GM10266 (cell line): ENCODE measurements around the gene SIVA1.

Source experiments
- DNase-seq: peaks from one replicate; pipeline ENCODE4 v3.0.0; 2012; ENCODE audit errors: extremely low spot score
- TF ChIP-seq, protein P1 (sequence below): IDR thresholded peaks from 2 replicates; pipeline ENCODE4 v1.5.1; 2012; ENCODE audit warnings: mild to moderate bottlenecking, low read depth; ENCODE audit not compliant: control insufficient read depth, insufficient read depth; ENCODE audit errors: missing control alignments

The SIVA1 gene

GRCh38 chr14:104780513-104781030 is 27.6 kb downstream of the SIVA1 start:
- DNase-seq = no peak
- TF ChIP-seq, protein P1, sequence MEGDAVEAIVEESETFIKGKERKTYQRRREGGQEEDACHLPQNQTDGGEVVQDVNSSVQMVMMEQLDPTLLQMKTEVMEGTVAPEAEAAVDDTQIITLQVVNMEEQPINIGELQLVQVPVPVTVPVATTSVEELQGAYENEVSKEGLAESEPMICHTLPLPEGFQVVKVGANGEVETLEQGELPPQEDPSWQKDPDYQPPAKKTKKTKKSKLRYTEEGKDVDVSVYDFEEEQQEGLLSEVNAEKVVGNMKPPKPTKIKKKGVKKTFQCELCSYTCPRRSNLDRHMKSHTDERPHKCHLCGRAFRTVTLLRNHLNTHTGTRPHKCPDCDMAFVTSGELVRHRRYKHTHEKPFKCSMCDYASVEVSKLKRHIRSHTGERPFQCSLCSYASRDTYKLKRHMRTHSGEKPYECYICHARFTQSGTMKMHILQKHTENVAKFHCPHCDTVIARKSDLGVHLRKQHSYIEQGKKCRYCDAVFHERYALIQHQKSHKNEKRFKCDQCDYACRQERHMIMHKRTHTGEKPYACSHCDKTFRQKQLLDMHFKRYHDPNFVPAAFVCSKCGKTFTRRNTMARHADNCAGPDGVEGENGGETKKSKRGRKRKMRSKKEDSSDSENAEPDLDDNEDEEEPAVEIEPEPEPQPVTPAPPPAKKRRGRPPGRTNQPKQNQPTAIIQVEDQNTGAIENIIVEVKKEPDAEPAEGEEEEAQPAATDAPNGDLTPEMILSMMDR = no peak

- no peak for DNase-seq
- TF ChIP-seq, protein P1 = no peak
These were observed 28.5 kb downstream of the SIVA1 start for GRCh38 chr14:104781271-104782077.

GRCh38 chr14:104782086-104782807 is 29.3 kb downstream of the SIVA1 start:
- no peak for DNase-seq
- TF ChIP-seq, protein P1 = no peak

DNA sequence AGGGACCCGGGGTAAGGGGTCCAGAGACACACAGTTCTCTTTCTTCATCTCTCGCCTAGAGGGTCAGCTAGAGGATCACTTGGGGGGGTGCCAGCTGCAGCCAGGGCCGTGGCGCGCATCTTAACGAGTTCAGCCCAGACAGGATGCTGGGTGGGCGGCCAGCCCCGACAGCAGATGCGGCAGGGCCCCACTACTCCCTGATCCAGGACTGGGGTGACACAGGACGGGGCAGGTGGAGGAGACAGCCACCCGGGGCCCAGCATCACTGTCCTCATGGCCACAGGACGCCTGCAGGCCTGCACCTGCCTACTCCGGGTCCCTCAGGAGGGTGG is 29.8 kb downstream of the SIVA1 start:
- TF ChIP-seq, protein P1 = no peak
- DNase-seq = no peak

DNA sequence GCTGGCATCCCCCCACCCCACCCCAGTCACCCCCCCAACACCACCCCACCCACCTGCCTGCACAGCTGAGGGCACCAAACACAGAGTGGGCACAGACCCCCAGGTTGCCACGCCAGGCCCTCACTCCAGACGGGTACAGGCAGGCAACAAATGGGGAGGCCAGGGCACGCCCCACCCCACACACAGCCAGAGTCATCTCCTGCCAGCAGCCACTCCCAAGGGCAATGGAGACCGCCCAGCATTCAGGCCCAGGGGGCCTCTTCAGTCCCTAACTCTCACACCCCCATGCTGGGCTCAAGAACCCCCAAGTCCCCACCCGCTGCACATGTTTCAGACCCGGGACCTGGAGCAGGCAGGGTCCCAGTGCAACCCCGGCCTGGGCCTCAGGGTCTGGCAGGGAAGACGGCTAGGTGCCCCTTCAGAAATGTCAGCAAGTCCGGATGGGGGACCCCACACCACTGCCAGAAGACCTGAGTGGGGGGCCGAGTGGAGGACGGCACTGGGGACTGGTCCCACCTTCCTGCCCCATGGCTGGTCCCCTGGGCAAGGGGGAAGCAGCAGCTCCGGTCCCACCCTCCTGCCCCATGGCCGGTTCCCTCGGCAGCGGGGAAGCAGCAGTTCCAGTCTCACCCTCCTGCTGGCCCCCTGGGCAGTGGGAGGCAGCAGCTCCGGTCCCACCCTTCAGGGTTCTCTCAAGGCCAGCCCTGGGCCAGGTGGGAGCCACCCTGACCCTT is 30.7 kb downstream of the SIVA1 start:
- no peak for DNase-seq
- TF ChIP-seq, protein P1 = no peak

GRCh38 chr14:104784218-104784568 is 31.2 kb downstream of the SIVA1 start:
- no peak for DNase-seq
- TF ChIP-seq, protein P1 = no peak
